HG02642 (cell line): ENCODE data around the gene CXCR3.
A peak's percentile ranks its signal among the peaks of the same experiment; 100 is the strongest.

Experiments used
- ATAC-seq: cut with Tn5 transposase; IDR thresholded peaks from one replicate; pipeline ENCODE4 v1.9.1; 2021; ENCODE audit warnings: mild to moderate bottlenecking; ENCODE audit not compliant: unreplicated experiment, poor library complexity

Gene CXCR3

GRCh38 chrX:71637848-71638247, 19.5 kb upstream of the CXCR3 start:
- no peak for ATAC-seq

- ATAC-seq: peak; percentile 21
These were observed 18.9 kb upstream of the CXCR3 start for GRCh38 chrX:71637253-71637618.

DNA sequence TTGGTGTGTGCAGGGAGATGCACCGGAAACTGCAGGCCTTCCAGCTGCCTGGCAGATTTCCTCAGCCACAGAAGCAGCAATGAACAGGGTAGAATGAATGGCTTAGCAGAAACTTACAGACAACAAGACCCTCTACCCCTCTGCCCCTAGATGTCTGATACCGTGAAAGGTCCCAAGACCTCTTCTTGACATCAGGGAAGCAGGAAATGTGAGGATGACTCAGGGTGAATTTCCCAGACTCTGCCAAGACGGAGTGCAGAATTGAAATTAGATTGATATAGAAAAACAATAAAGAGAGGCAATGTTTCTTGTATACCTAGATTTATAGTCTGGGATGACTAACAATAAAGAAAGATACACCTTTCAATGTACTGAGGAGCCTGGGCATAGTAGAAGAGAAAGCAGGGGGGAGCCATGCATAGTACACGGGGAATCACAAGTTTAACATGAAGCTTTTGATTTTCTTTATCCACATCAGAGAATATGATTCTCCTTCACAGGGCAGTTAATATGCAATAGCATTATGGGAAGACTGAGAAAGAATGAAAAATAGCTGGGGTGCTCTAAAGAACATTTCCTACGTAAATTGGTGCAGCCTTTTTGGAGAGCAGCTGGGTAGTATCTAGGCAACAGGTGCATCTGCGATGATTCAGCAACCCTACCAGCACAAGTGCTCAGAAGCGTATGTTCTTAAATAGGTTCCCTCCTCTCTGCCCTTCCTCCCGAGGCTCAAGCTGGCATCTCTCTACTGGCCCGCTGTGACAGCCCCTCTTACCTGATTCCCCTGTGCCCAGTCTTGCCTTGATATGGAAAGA, 18.3 kb upstream of the CXCR3 start:
- peak; percentile 48 for ATAC-seq

DNA sequence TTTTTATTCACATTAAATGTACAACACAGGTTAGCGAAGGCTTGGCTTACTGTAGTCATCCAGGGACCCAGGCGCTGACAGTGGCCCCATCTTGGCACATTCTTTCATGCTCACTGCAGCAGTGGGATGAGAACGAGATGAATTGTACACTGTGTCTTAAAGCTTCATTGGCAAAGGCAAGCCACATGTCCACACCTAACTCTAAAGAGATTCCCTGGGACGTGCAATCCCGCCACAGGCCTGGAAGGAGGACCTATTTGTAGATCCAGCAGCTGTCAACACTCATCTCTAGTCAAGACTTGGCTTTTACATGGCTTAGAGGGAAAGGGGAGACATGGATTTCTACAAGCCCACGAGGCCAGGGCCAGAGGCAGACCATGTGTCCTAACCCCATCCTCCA, 16.1 kb upstream of the CXCR3 start:
- ATAC-seq: no peak

DNA sequence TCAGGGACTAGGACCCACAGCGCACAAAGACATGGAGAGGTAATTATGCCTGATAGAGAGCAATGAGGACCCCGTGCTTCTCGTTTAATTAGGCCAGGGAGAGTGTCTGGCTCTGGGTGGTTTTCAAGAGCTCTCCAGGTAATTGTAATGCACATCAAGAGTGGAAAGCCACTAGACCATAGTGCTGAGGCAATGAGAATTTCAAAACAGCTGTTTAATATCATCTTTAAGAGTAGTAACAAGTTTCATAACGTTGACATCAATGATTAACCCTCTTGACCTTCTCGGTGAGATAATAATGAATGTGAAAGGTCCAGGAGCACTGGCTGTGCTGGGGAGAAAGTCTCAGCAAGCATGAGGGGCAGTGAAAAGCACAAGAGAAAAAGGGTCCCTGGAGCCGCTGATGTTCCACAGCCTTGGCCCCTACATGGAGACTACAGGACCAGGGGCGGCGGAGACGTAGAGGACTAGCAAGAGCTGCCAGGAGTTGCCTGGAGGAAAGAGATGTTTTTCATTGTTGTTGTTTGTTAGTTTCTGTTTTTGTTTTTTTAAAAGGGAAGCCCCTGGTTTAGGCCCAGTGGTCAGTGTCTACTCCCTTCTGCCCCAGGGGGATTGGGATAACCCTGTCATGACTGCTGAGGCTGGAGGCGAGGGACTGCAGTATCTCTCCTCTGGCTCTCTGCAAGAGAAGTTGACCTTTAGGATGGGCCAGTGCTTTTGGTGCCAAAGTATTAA, 14.8 kb upstream of the CXCR3 start:
- peak; percentile 41 for ATAC-seq

DNA sequence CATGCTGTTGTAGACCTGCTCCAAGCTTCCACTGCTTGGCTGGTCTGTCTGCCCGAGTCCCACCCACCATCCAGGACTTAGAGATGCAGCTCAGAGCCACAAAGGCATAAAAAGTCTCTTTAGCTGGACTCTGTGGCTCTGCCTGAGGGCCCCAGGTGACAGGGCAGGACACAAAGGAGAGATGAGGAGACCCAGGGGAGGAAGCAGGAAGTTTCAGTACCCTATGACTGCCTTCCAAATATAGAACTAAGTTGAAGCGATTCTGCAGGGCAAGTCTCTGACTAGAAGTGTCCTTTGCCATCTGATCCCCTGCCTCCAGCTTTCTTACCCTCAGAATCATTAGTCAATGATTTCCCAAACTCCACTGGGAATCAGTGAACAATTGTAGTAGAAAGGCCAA, 11.2 kb upstream of the CXCR3 start:
- ATAC-seq: peak; percentile 76

- no peak for ATAC-seq
These were observed 9.5 kb upstream of the CXCR3 start for GRCh38 chrX:71627588-71628404.

DNA sequence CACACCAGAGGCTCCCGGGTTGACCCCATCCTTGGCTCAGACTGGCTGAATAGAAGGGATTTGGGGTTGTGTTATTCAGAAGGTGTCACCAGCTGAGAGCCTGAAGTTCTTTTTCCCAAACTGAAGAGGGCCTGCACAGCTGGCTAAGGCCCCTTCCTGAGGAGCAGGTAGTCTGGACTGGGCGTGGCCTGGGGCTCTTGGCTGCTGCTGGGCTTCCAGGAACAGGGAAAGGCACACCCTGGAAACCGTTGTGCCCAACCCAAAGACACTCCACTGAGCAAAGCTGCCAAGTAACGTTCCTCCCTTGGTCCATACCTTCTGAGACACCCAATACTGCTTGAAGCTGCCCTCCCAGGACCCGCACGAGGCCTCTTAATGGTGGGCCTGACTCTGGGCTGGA, 8.3 kb upstream of the CXCR3 start:
- ATAC-seq: no peak

DNA sequence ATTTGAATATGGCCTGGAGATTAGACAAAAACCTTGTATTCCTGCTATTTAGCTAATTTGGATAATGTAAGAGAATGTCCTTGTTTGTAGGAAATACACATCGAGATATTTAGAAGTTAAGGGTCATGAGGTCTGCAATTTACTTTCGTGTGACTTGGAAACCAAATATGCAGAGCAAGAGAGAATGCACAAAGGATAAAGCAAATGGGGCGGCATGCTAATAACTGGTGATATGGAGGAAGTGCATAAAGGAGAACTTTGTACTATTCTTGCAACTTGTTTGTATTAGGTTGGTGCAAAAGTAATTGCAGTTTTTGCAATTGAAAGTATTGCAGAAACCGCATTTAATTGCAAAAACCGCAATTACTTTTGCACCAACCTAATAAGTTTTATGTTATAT, 7.2 kb upstream of the CXCR3 start:
- no peak for ATAC-seq

- no peak for ATAC-seq
These were observed 5.4 kb upstream of the CXCR3 start for GRCh38 chrX:71623714-71624113.

DNA sequence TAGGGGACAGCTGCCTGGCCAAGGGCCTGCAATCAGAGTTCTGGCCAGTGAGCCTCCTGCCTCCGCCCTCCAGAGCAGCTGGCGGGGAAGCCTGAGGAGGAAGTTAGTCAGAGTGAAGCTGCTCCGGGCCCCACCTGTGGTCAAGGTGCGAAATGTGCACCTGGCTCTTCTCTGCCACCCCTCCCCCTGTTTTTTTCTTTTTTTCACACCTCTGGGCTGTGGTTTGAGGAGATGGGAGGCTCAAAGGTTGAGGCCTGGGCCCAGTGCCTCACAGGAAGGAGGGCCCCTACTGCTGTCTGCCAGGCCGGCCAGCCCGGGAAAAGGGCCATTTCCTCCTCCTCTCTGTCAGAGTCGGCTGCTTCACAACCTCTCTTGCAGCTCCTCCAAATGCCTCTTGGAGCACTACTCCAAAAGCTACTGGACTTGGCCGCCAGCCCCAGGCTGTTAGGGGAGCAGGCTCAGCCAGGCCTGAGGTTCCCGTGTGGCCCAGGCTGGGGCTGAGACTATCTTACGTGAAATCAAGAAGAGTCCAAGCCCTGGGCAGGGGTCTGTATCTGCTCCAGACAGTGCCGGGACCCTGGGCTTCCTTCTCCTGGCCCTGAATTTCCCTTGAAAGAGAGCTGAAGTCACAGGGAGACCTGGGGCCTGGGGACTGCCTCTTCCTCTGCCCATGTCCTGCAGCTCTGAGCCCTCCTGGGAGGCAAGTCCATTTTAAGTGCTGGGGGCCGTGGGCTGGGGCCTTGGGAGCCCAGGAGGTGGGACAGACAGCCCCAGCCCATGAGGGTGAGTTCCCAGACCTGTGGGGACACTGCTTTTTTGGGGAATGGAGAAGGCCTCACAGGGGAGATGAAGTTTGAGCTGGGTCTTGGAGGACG, 4.5 kb upstream of the CXCR3 start:
- peak; percentile 51 for ATAC-seq

GRCh38 chrX:71622032-71622575, 3.8 kb upstream of the CXCR3 start:
- ATAC-seq: no peak

DNA sequence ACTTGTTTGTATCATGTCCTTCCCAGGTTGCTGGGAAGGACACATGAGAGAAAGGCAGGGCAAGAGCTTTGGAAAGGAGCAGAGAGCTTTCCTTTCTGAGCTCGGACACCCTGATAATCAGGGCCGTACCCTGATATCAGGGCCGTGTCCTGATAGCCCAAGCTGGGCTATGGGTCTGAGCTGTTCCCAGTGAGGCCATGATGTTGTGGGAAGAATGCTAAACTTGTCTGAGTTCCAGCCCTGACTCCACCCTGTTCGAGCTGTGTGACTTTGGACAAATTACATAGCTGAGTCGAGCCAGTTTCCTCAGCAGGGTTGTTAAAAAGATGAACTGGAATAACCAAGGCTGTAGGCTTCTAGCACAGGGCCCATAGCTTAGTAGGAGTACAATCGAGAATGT, 3.3 kb upstream of the CXCR3 start:
- ATAC-seq: no peak

- no peak for ATAC-seq
These were observed 1.7 kb upstream of the CXCR3 start for GRCh38 chrX:71619986-71620385.

DNA sequence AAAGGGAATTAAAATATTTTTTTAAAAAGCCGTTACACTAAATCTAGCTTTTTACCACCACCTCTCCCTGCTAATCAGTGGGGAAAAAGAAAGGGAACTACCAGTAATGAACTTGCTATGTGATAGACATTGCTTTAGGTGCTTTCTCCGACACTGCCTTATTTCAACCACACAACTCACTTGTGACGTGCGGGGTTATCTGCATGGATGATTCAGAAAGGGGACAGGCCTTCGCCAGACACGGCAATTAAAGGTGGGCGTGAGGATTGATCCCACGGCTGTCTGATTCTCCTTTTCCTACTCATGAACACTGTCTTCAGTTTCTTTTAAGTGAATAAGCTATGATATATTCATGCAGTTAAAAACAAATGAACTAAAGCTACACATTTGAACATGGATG, 882 bp upstream of the CXCR3 start:
- ATAC-seq: no peak

- ATAC-seq: no peak
These were observed 476 bp upstream of the CXCR3 start for GRCh38 chrX:71618787-71619186.

DNA sequence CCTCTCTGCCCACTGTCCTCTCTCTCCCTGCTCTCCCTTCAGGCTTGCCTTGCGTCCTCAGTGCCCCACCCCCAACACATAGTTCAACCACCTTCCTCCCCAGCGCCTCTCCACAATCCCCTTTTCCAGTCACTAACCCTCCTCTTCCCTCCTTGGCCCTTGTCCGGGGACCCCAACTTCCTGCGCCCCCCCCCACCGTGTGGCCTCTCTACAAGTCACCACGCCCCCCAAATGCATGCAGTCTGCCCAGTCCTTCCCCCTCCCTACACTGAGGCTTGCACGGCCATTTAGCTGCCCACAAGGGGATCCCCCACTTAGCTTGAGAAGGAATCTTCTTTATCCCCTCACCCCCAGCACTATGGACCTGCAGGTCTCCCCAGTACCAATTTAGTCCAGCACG, 569 bp downstream of the CXCR3 start:
- no peak for ATAC-seq

GRCh38 chrX:71616672-71617529, 1.4 kb downstream of the CXCR3 start:
- ATAC-seq: no peak

DNA sequence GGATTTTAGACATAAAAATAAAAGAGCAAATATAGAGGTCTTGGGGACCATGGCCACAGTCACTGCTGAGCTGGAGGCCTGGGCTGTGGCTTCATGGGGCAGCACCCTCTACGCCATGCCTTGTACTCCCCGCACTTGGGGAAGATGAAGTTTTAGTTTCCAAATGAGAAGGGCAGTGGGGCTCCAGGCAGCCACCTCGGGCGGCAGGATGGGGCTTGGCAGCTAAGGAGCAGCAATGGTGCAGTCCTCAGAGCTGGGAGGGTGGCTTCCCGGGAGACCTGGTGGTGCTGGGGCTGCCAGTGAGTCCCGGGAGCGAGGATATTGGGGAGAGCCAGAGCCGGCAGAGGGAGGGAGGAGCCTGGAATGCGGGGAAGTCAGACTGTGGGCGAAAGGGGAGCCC, 2.4 kb downstream of the CXCR3 start:
- ATAC-seq: no peak
